Colon (tissue), 2 donors: ENCODE results near the gene FBLN5.

Experiments used
- FAIRE-seq: peaks from 2 replicates; lab custom pipeline; 2012; peaks lifted over from hg19 to GRCh38; lab: Jason Lieb, UNC
- donor health status: control.
- donor health status: control.

Gene FBLN5

GRCh38 chr14:91827746-91828145, 119.7 kb downstream of the FBLN5 start:
- no peak for FAIRE-seq
